ENCODE results near the gene CFAP46. TPM values are rescaled to one million over a fixed set of nuclear protein-coding genes. Genes with fewer than 3 reads are reported as not detected.

CFAP46 gene
- total and polyA plus RNA-seq, 12 donors, result 0.36 to 1.9 (median 1.1) TPM

- WGBS, 2 donors, result 80 to 84% methylated on average over 10 of the region's 10 CpGs
- no peaks in the 10 kb centered on the region for H3K27me3 ChIP-seq
- peak in 1 of 8 donors; percentile 36 for ATAC-seq
- DNase-seq, result no peak
- no peak overlapping the region for H3K4me3 ChIP-seq
- no peaks in the 10 kb centered on the region for H3K4me1 ChIP-seq
- H3K36me3 ChIP-seq, result no peaks in the 10 kb centered on the region
- no peak overlapping the region for H3K27ac ChIP-seq
- H3K9me3 ChIP-seq, result no peaks in the 10 kb centered on the region
- intact Hi-C loops (cut with DNase I), result loop anchor here in 2 of 10 donors (10.0 kb wide), 1 partner anchor 195 kb away; no protein-coding TSS in a partner anchor
- TF ChIP-seq, protein P1, sequence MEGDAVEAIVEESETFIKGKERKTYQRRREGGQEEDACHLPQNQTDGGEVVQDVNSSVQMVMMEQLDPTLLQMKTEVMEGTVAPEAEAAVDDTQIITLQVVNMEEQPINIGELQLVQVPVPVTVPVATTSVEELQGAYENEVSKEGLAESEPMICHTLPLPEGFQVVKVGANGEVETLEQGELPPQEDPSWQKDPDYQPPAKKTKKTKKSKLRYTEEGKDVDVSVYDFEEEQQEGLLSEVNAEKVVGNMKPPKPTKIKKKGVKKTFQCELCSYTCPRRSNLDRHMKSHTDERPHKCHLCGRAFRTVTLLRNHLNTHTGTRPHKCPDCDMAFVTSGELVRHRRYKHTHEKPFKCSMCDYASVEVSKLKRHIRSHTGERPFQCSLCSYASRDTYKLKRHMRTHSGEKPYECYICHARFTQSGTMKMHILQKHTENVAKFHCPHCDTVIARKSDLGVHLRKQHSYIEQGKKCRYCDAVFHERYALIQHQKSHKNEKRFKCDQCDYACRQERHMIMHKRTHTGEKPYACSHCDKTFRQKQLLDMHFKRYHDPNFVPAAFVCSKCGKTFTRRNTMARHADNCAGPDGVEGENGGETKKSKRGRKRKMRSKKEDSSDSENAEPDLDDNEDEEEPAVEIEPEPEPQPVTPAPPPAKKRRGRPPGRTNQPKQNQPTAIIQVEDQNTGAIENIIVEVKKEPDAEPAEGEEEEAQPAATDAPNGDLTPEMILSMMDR (IDR thresholded peaks at IDR 0.05), result no peak
Measured at GRCh38 chr10:132929953-132930548, 12.3 kb downstream of the CFAP46 start.

GRCh38 chr10:132929480-132929879, 12.9 kb downstream of the CFAP46 start:
- no peak overlapping the region for H3K27ac ChIP-seq
- H3K4me3 ChIP-seq, result no peak overlapping the region
- intact Hi-C loops (cut with DNase I), result no loop called here
- H3K4me1 ChIP-seq, result no peaks in the 10 kb centered on the region
- H3K36me3 ChIP-seq, result no peaks in the 10 kb centered on the region
- no peak for DNase-seq
- no peaks in the 10 kb centered on the region for H3K9me3 ChIP-seq
- no peaks in the 10 kb centered on the region for H3K27me3 ChIP-seq
- TF ChIP-seq, protein P1 (IDR thresholded peaks at IDR 0.05), result no peak
- ATAC-seq, result no peak
- WGBS, 2 donors, result 80 to 90% methylated on average over 12 of the region's 12 CpGs

DNA sequence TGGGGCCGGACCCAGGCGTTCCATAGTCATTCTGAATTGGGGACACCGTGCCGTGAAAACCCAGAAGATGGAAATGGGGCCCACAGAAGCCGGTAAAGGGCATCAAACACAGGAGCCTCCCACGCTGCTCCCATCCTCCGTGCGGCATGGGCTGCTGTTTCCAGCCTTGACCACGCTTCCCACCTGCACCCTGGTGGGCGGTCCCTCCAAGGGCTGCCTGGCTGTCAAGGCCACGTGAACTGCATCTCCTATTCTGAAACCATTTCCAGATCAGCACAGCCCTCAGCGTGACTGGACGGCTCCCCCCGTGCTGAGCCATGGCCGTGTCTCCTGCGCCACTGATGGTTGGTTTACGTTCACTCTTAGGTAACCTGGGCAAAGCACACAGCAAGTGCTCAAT, 14.1 kb downstream of the CFAP46 start:
- TF ChIP-seq, protein P1 (IDR thresholded peaks at IDR 0.05), result no peak
- DNase-seq (no peak), ATAC-seq (no peak)
- 90 to 94% methylated on average over 17 of the region's 17 CpGs for WGBS, 2 donors
- Histone ChIP-seq H3K27me3 (no peaks in the 10 kb centered on the region), H3K36me3 (no peaks in the 10 kb centered on the region), H3K4me1 (no peaks in the 10 kb centered on the region), H3K4me3 (no peak overlapping the region), H3K9me3 (no peaks in the 10 kb centered on the region), H3K27ac (no peak overlapping the region)
- intact Hi-C loops (cut with DNase I), result no loop called here

GRCh38 chr10:132927824-132928223, 14.5 kb downstream of the CFAP46 start:
- intact Hi-C loops (cut with DNase I), result no loop called here
- H3K9me3 ChIP-seq, result no peaks in the 10 kb centered on the region
- TF ChIP-seq, protein P1 (IDR thresholded peaks at IDR 0.05), result no peak
- ATAC-seq (peak in 2 of 8 donors; percentile 58 to 76), DNase-seq (peak in 1 of 2 donors; percentile 42)
- H3K36me3 ChIP-seq, result no peaks in the 10 kb centered on the region
- H3K27me3 ChIP-seq, result no peaks in the 10 kb centered on the region
- H3K27ac ChIP-seq, result no peak overlapping the region
- WGBS, 2 donors, result 77 to 78% methylated on average over 11 of the region's 11 CpGs
- no peaks in the 10 kb centered on the region for H3K4me1 ChIP-seq
- H3K4me3 ChIP-seq, result no peak overlapping the region
